Glutamatergic neuron (in vitro differentiated cells): ENCODE measurements around the gene SCLT1. TPM values are rescaled to one million over a fixed set of nuclear protein-coding genes. Genes with fewer than 3 reads are reported as not detected.

ENCODE experiments used
- DNase-seq: peaks from one replicate; pipeline ENCODE4 v3.0.0; 2022
- H3K27ac Mint-ChIP-seq: one replicate; pipeline ENCODE4 v1.8.0; 2020; ENCODE audit warnings: mild to moderate bottlenecking, mixed read lengths, inconsistent platforms; ENCODE audit not compliant: unreplicated experiment
- H3K27me3 Mint-ChIP-seq: one replicate; pipeline ENCODE4 v1.8.0; 2020; ENCODE audit warnings: mild to moderate bottlenecking, moderate library complexity, mixed read lengths, inconsistent platforms; ENCODE audit not compliant: unreplicated experiment
- H3K36me3 Mint-ChIP-seq: one replicate; pipeline ENCODE4 v1.8.0; 2020; ENCODE audit warnings: mild to moderate bottlenecking, mixed read lengths, inconsistent platforms; ENCODE audit not compliant: unreplicated experiment
- H3K4me1 Mint-ChIP-seq: one replicate; pipeline ENCODE4 v1.8.0; 2020; ENCODE audit warnings: mild to moderate bottlenecking, low read depth, mixed read lengths, inconsistent platforms; ENCODE audit not compliant: unreplicated experiment
- H3K4me3 Mint-ChIP-seq: one replicate; pipeline ENCODE4 v1.8.0; 2020; ENCODE audit warnings: mild to moderate bottlenecking, mixed read lengths, inconsistent platforms; ENCODE audit not compliant: unreplicated experiment
- H3K9me3 Mint-ChIP-seq: one replicate; pipeline ENCODE4 v1.8.0; 2020; ENCODE audit warnings: mild to moderate bottlenecking, moderate library complexity, mixed read lengths, inconsistent platforms; ENCODE audit not compliant: unreplicated experiment
- total RNA-seq: library from RNA; stranded (reverse); fragmentation: NEBNext Ultra II Directional; extraction: Animal tissue kit (Norgen Biotek cat#: 25700); gene quantifications from one replicate; pipeline ENCODE4 v1.2.1, GENCODE V29; 2021; ENCODE audit not compliant: unreplicated experiment
- TF ChIP-seq, protein P1 (sequence below): fragments of 200-600 bp; sonication (generic); IDR thresholded peaks from one replicate; pipeline ENCODE4 v1.5.0; 2021; ENCODE audit not compliant: partially characterized antibody, unreplicated experiment

The SCLT1 gene
- total RNA-seq, 1 donor from 2014 or later, result 15.6 TPM

- TF ChIP-seq, protein P1, sequence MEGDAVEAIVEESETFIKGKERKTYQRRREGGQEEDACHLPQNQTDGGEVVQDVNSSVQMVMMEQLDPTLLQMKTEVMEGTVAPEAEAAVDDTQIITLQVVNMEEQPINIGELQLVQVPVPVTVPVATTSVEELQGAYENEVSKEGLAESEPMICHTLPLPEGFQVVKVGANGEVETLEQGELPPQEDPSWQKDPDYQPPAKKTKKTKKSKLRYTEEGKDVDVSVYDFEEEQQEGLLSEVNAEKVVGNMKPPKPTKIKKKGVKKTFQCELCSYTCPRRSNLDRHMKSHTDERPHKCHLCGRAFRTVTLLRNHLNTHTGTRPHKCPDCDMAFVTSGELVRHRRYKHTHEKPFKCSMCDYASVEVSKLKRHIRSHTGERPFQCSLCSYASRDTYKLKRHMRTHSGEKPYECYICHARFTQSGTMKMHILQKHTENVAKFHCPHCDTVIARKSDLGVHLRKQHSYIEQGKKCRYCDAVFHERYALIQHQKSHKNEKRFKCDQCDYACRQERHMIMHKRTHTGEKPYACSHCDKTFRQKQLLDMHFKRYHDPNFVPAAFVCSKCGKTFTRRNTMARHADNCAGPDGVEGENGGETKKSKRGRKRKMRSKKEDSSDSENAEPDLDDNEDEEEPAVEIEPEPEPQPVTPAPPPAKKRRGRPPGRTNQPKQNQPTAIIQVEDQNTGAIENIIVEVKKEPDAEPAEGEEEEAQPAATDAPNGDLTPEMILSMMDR, result no peak
- Mint-ChIP-seq H3K27me3 (no peaks in the 10 kb centered on the region), H3K4me3 (no peak overlapping the region), H3K36me3 (no peaks in the 10 kb centered on the region), H3K4me1 (peaks cover 3% of the 10 kb centered on the region), H3K9me3 (no peaks in the 10 kb centered on the region), H3K27ac (no peak overlapping the region)
- DNase-seq, result no peak
Observed at GRCh38 chr4:128978985-128979384, 114.4 kb downstream of the SCLT1 start.

GRCh38 chr4:128974136-128974581 lies 119.2 kb downstream of the SCLT1 start:
- H3K36me3 Mint-ChIP-seq, result no peaks in the 10 kb centered on the region
- no peaks in the 10 kb centered on the region for H3K9me3 Mint-ChIP-seq
- no peaks in the 10 kb centered on the region for H3K27me3 Mint-ChIP-seq
- no peak overlapping the region for H3K4me3 Mint-ChIP-seq
- no peak for DNase-seq
- no peak overlapping the region for H3K27ac Mint-ChIP-seq
- TF ChIP-seq, protein P1, result no peak
- no peaks in the 10 kb centered on the region for H3K4me1 Mint-ChIP-seq

DNA sequence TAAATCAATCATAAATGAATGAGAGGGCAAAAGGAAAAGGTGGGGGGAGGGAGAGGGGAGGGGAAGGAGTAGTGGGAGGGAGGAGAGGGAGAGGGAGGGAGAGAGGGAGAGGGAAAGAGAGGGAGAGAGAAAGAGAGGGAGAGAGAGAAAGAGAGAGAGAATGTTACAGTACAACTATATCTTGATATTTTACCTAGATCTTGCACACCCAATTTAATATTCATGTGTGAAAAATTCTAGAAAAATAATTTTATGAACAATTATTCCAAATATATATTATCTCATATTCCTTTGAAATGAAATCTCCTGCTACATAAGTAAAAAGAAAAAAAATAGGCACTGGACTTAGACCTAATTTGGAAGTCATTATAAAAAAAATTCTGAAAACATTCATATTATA lies 120.0 kb downstream of the SCLT1 start:
- DNase-seq, result no peak
- TF ChIP-seq, protein P1, result no peak
- Mint-ChIP-seq H3K4me1 (no peaks in the 10 kb centered on the region), H3K9me3 (no peaks in the 10 kb centered on the region), H3K36me3 (no peaks in the 10 kb centered on the region), H3K27ac (no peak overlapping the region), H3K27me3 (no peaks in the 10 kb centered on the region), H3K4me3 (no peak overlapping the region)

DNA sequence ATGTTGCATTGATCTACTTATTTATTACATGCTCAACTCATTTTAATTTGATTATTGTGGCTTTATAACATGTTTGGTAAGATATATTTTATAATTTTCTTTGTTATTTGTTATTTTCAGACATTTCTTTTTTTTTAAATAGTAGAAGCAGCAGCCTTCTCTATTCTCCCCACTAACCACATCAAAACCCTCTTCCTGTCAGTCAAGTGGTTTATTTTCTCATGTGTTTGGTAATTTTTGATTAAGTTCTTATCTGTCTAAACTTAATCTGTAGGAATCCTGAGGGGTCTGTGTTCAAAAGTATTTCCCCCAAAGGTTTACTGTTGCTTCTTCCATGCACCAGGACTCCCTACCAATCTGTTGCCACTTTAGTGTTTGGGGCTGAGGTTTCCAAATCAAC lies 131.9 kb downstream of the SCLT1 start:
- Mint-ChIP-seq H3K4me1 (no peaks in the 10 kb centered on the region), H3K27me3 (no peaks in the 10 kb centered on the region), H3K4me3 (no peak overlapping the region), H3K27ac (no peak overlapping the region), H3K9me3 (no peaks in the 10 kb centered on the region), H3K36me3 (no peaks in the 10 kb centered on the region)
- DNase-seq, result no peak
- TF ChIP-seq, protein P1, result no peak

DNA sequence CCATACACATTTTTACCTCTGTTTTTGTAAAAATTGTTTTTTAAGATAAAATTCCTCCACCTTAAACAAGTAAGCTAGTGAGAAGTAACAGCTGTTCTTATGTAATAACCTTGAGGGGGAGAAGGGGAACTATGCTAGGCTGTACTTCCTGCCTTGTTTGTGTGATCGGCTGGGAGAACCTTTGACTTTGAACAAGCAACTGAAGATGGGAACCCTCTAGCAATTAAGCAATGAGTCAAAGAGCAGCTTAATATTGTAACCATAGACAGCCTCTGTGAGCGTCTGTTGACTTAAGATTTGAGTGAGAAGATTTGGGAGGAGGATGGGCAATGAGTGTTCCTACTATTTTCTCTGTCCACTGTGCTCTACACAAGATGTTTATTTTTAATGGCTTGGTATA lies 135.1 kb downstream of the SCLT1 start:
- no peak overlapping the region for H3K27ac Mint-ChIP-seq
- DNase-seq, result no peak
- H3K36me3 Mint-ChIP-seq, result no peaks in the 10 kb centered on the region
- TF ChIP-seq, protein P1, result no peak
- H3K9me3 Mint-ChIP-seq, result no peaks in the 10 kb centered on the region
- H3K4me3 Mint-ChIP-seq, result no peak overlapping the region
- H3K4me1 Mint-ChIP-seq, result no peaks in the 10 kb centered on the region
- no peaks in the 10 kb centered on the region for H3K27me3 Mint-ChIP-seq
